CD4-positive, CD25-positive, alpha-beta regulatory T cell (primary cell): ENCODE measurements around the gene ENOSF1. TPM values are rescaled to one million over a fixed set of nuclear protein-coding genes. Genes with fewer than 3 reads are reported as not detected.
"Not testable (repeated sequence)": the region's sequence is repeated elsewhere in the genome, so short reads cannot be mapped to it uniquely, and the experiment has no call there.

Source experiments
- ATAC-seq, 2 donors: fragments of 150-1000 bp; cut with Tn5 transposase; one replicate each; pipeline ENCODE4 v1.10.0; 2021; ENCODE audit warnings: low read depth in 2 of 2, moderate number of reproducible peaks in 2 of 2, moderate library complexity in 1 of 2
- DNase-seq, 3 donors: peaks; one replicate each; pipeline versions ENCODE4 v3.0.0 to v3.0.0-alpha.2; 2012 to 2022; ENCODE audit warnings: mixed read lengths in 1 of 3
- H3K27ac ChIP-seq: one replicate; pipeline ENCODE4 v1.7.0; 2013; ENCODE audit warnings: mild to moderate bottlenecking, low read length; ENCODE audit not compliant: insufficient read depth, poor library complexity, severe bottlenecking
- H3K27me3 ChIP-seq: one replicate; pipeline ENCODE4 v1.7.0; 2013; ENCODE audit warnings: low read length; ENCODE audit not compliant: control insufficient read depth, insufficient read depth
- H3K36me3 ChIP-seq: one replicate; pipeline ENCODE4 v1.7.0; 2013; ENCODE audit warnings: mild to moderate bottlenecking, low read length, moderate library complexity; ENCODE audit not compliant: control insufficient read depth, insufficient read depth
- H3K4me1 ChIP-seq: 2 replicates; pipeline ENCODE4 v1.7.0; 2013; ENCODE audit warnings: mild to moderate bottlenecking, low read length; ENCODE audit not compliant: insufficient read depth, control insufficient read depth, poor library complexity, severe bottlenecking
- H3K4me3 ChIP-seq: one replicate; pipeline ENCODE4 v1.7.0; 2013; ENCODE audit warnings: low read depth, mild to moderate bottlenecking, low read length, moderate library complexity
- H3K9me3 ChIP-seq, 2 experiments: 1 replicate in 1 of 2; 2 replicates in 1 of 2; pipeline ENCODE4 v1.7.0; 2013; ENCODE audit warnings: low read length in 2 of 2, mild to moderate bottlenecking in 1 of 2, moderate library complexity in 1 of 2; ENCODE audit not compliant: control insufficient read depth in 2 of 2
- H3K27ac Mint-ChIP-seq, 3 donors: one replicate each; pipeline ENCODE4 v1.8.0; 2020 to 2022; ENCODE audit warnings: mild to moderate bottlenecking in 3 of 3, mixed read lengths in 3 of 3, moderate library complexity in 2 of 3
- H3K27me3 Mint-ChIP-seq: one replicate; pipeline ENCODE4 v1.8.0; 2022; ENCODE audit warnings: mild to moderate bottlenecking, mixed read lengths
- H3K36me3 Mint-ChIP-seq: one replicate; pipeline ENCODE4 v1.8.0; 2020; ENCODE audit warnings: mixed read lengths
- H3K4me1 Mint-ChIP-seq, 4 donors: one replicate each; pipeline ENCODE4 v1.8.0; 2020 to 2022; ENCODE audit warnings: mixed read lengths in 4 of 4, mild to moderate bottlenecking in 1 of 4
- H3K4me3 Mint-ChIP-seq, 4 donors: one replicate each; pipeline ENCODE4 v1.8.0; 2020 to 2022; ENCODE audit warnings: mild to moderate bottlenecking in 4 of 4, mixed read lengths in 4 of 4, moderate library complexity in 3 of 4
- H3K9me3 Mint-ChIP-seq, 7 donors: one replicate each; pipeline ENCODE4 v1.8.0; 2020 to 2022; ENCODE audit warnings: mixed read lengths in 7 of 7, mild to moderate bottlenecking in 3 of 7, moderate library complexity in 2 of 7
- polyA plus RNA-seq, 4 donors: library from polyadenylated mRNA; unstranded; fragments of 300-500 nt; fragmentation: Illumina TruSeq; gene quantifications; one replicate each; pipeline ENCODE4 v1.2.3, GENCODE V29; 2021
- total RNA-seq: library from RNA; stranded (reverse); gene quantifications from one replicate; pipeline ENCODE4 v1.2.3, GENCODE V29; 2022

ENOSF1 gene
- total and polyA plus RNA-seq, 5 donors from 2014 or later = 6.1 to 58.4 (median 9.8) TPM

DNA sequence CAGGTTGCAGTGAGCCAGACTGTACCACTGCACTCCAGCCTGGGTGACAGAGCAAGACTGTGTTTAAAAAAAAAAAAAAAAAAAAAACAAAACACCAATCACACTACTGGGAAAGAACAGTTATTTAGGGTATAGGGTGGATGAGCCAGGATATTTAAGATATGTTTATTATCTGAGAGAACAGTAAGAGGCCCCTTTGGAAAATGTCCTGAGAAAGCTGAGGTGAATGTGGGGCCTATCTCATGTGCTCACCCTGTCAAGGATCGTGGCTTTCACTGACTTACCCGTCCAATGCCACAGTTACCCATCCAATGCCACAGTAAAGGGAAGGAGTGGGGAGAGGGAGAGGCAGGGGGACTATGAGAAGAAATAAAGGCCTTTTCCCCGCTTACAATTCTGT lies 19.9 kb upstream of the ENOSF1 start:
- no peak overlapping the region for H3K4me3 Mint-ChIP-seq
- Histone ChIP-seq H3K9me3 (no peaks in the 10 kb centered on the region), H3K36me3 (peaks cover 4% of the 10 kb centered on the region), H3K27ac (no peak overlapping the region), H3K4me3 (no peak overlapping the region), H3K4me1 (no peaks in the 10 kb centered on the region), H3K27me3 (no peaks in the 10 kb centered on the region)
- peak overlapping the region in 1 of 3 donors; percentile 7 for H3K27ac Mint-ChIP-seq
- DNase-seq = no peak
- ATAC-seq = no peak
- H3K27me3 Mint-ChIP-seq = no peaks in the 10 kb centered on the region
- H3K9me3 Mint-ChIP-seq = peaks cover 0 to 2% (median 0%) of the 10 kb centered on the region in 7 donors
- H3K4me1 Mint-ChIP-seq = no peaks in the 10 kb centered on the region
- peaks cover 30% of the 10 kb centered on the region for H3K36me3 Mint-ChIP-seq

GRCh38 chr18:731185-731584 lies 18.8 kb upstream of the ENOSF1 start:
- Histone ChIP-seq H3K4me1 (no peaks in the 10 kb centered on the region), H3K4me3 (no peak overlapping the region), H3K36me3 (peaks cover 4% of the 10 kb centered on the region), H3K9me3 (no peaks in the 10 kb centered on the region), H3K27ac (no peak overlapping the region), H3K27me3 (no peaks in the 10 kb centered on the region)
- DNase-seq (no peak), ATAC-seq (no peak)
- H3K36me3 Mint-ChIP-seq = peaks cover 26% of the 10 kb centered on the region
- no peaks in the 10 kb centered on the region for H3K9me3 Mint-ChIP-seq
- H3K27ac Mint-ChIP-seq = peak overlapping the region in 1 of 3 donors; percentile 3
- H3K27me3 Mint-ChIP-seq = no peaks in the 10 kb centered on the region
- H3K4me3 Mint-ChIP-seq = no peak overlapping the region
- H3K4me1 Mint-ChIP-seq = no peaks in the 10 kb centered on the region

DNA sequence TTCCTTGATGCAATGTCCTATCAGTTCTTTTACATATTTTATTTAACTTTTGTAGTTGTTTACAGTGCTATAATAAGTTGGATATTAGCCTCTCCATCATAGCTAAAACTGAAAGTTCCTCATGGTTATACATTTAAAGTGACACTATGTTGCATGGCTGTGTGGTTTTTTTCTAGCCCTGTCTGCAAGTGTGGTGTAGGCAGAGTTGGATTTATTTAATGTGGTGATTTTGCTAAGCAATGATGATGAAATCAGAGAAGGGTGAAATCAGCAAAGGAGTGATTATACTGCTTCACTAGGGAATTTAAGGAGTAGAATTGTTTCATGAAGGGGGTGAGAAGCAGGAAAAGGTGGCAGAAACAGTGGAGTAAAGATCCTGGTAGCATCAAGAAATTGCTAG lies 18.3 kb upstream of the ENOSF1 start:
- Mint-ChIP-seq H3K9me3 (no peaks in the 10 kb centered on the region), H3K27me3 (no peaks in the 10 kb centered on the region), H3K4me1 (no peaks in the 10 kb centered on the region), H3K27ac (peak overlapping the region in 2 of 3 donors; percentile 3 to 31), H3K36me3 (peaks cover 23% of the 10 kb centered on the region), H3K4me3 (no peak overlapping the region)
- Histone ChIP-seq H3K27ac (no peak overlapping the region), H3K4me1 (no peaks in the 10 kb centered on the region), H3K9me3 (no peaks in the 10 kb centered on the region), H3K36me3 (peaks cover 4% of the 10 kb centered on the region), H3K4me3 (no peak overlapping the region), H3K27me3 (no peaks in the 10 kb centered on the region)
- ATAC-seq (no peak), DNase-seq (no peak)

GRCh38 chr18:730120-730519 lies 17.7 kb upstream of the ENOSF1 start:
- H3K4me1 Mint-ChIP-seq, H3K9me3 Mint-ChIP-seq, H3K27me3 Mint-ChIP-seq, H3K27ac Mint-ChIP-seq, H3K4me1 ChIP-seq, H3K27me3 ChIP-seq, H3K9me3 ChIP-seq, H3K4me3 Mint-ChIP-seq, H3K4me3 ChIP-seq, H3K27ac ChIP-seq, ATAC-seq, H3K36me3 ChIP-seq, DNase-seq: not testable (repeated sequence)
- peaks cover 21% of the 10 kb centered on the region for H3K36me3 Mint-ChIP-seq

DNA sequence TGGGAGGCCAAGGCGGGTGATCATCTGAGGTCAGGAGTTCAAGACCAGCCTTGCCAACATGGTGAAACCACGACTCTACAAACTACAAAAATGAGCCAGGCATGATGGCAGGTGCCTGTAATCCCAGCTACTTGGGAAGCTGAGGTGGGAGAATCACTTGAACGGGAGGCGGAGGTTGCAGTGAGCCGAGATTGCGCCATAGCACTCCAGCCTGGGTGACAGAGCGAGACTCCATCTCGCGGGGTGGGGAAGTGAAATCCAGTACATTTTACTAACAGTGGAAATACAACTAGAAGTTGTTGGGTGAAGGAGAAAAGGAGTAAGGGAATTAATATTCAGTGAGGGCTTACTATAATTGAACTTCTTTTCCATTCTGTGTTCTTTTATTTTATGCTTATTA lies 13.2 kb upstream of the ENOSF1 start:
- Histone ChIP-seq H3K9me3 (no peaks in the 10 kb centered on the region), H3K4me1 (no peaks in the 10 kb centered on the region), H3K27me3 (no peaks in the 10 kb centered on the region), H3K36me3 (no peaks in the 10 kb centered on the region), H3K27ac (no peak overlapping the region), H3K4me3 (no peak overlapping the region)
- Mint-ChIP-seq H3K9me3 (no peaks in the 10 kb centered on the region), H3K4me3 (no peak overlapping the region), H3K27me3 (no peaks in the 10 kb centered on the region), H3K4me1 (peaks cover 0 to 6% (median 1%) of the 10 kb centered on the region in 4 donors), H3K36me3 (peaks cover 12% of the 10 kb centered on the region), H3K27ac (peak overlapping the region in 1 of 3 donors; percentile 66)
- DNase-seq (no peak), ATAC-seq (no peak)

DNA sequence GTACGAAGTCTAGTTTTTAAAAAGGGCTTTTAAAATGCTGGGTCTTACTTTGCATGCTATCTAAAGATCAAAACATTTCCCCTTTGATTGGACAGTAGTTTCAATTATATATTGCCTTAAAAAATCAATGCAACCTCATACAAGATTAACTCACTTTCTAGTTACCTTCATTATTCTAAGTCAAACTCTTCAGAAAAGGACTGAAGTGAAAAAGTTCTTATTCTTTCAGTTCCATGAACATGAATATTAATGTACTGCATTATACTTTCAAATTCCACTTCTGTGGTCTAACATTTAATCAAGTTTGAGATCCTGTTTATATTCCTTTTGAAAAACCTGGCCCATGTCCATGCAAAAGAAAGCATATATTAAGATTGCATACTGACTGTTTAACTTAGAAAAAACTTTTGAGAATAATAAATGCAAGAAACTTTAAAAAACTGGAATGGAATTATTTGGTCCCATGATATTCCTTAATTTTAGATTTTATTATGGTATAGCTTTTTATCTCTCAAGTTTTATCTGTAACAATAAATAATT lies 11.2 kb upstream of the ENOSF1 start:
- Mint-ChIP-seq H3K27ac (peak overlapping the region in 2 of 3 donors; percentile 0 to 20), H3K4me1 (peaks cover 0 to 6% (median 1%) of the 10 kb centered on the region in 4 donors), H3K27me3 (no peaks in the 10 kb centered on the region), H3K36me3 (peaks cover 8% of the 10 kb centered on the region), H3K9me3 (no peaks in the 10 kb centered on the region), H3K4me3 (no peak overlapping the region)
- Histone ChIP-seq H3K9me3 (no peaks in the 10 kb centered on the region), H3K36me3 (no peaks in the 10 kb centered on the region), H3K4me3 (no peak overlapping the region), H3K27me3 (no peaks in the 10 kb centered on the region), H3K27ac (no peak overlapping the region), H3K4me1 (no peaks in the 10 kb centered on the region)
- DNase-seq (no peak), ATAC-seq (no peak)

DNA sequence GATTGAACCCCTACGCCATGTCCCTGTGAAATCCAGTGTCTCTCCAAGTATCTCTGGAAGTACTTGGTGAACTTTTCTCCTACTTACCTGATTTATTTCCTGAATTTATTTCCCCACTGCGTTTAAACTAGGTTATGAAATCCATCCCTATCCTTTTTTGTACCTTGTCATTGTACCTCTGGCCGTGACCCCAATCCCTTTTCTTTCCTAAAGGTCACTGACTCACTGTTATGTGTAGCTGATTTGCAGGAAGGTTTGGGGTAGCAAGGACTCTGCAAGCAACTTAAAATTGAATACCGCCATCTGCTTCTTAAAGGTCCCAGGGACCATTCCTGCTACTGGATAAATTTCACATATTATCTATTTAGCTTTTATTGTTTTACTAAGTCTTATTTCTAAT lies 4.6 kb upstream of the ENOSF1 start:
- Mint-ChIP-seq H3K36me3 (no peaks in the 10 kb centered on the region), H3K4me3 (no peak overlapping the region), H3K27me3 (peaks cover 4% of the 10 kb centered on the region), H3K4me1 (peaks cover under 1 to 12% (median 3%) of the 10 kb centered on the region in 4 donors), H3K27ac (no peak overlapping the region), H3K9me3 (no peaks in the 10 kb centered on the region)
- H3K9me3 ChIP-seq = no peaks in the 10 kb centered on the region
- H3K36me3 ChIP-seq = no peaks in the 10 kb centered on the region
- DNase-seq (no peak), ATAC-seq (no peak)
- no peak overlapping the region for H3K4me3 ChIP-seq
- H3K4me1 ChIP-seq = no peaks in the 10 kb centered on the region
- H3K27ac ChIP-seq = no peak overlapping the region
- H3K27me3 ChIP-seq = no peaks in the 10 kb centered on the region

GRCh38 chr18:715626-716025 lies 3.2 kb upstream of the ENOSF1 start:
- no peak overlapping the region for H3K27ac ChIP-seq

More at GRCh38 chr18:715626-716025, 3.2 kb upstream of the ENOSF1 start:
- Histone ChIP-seq H3K4me1 (peaks cover 12% of the 10 kb centered on the region), H3K9me3 (no peaks in the 10 kb centered on the region), H3K36me3 (no peaks in the 10 kb centered on the region), H3K27me3 (no peaks in the 10 kb centered on the region), H3K4me3 (no peak overlapping the region)
- Mint-ChIP-seq H3K27ac (no peak overlapping the region), H3K36me3 (peaks cover 3% of the 10 kb centered on the region), H3K27me3 (peaks cover 4% of the 10 kb centered on the region), H3K4me1 (peaks cover 7 to 24% (median 10%) of the 10 kb centered on the region in 4 donors), H3K4me3 (no peak overlapping the region), H3K9me3 (no peaks in the 10 kb centered on the region)
- ATAC-seq (peak in 1 of 2 donors; percentile 12), DNase-seq (peak in 1 of 3 donors; percentile 61)
